Epithelial cell of esophagus (primary cell): Measurements from ENCODE around the gene EVI5.
A peak's percentile ranks its signal among the peaks of the same experiment; 100 is the strongest.
"Not testable (repeated sequence)": the region's sequence is repeated elsewhere in the genome, so short reads cannot be mapped to it uniquely, and the experiment has no call there.

Source experiments
- DNase-seq: peaks from one replicate; pipeline ENCODE4 v3.0.0; 2010; ENCODE audit warnings: low read depth
- H3K4me3 ChIP-seq: 2 replicates; pipeline ENCODE4 v1.5.1; 2011; ENCODE audit warnings: mild to moderate bottlenecking, low read length, control low read depth
- CTCF ChIP-seq: IDR thresholded peaks from 2 replicates; pipeline ENCODE4 v1.5.1; 2011; ENCODE audit warnings: low read depth, mild to moderate bottlenecking, low read length, control low read depth, inconsistent platforms; ENCODE audit not compliant: insufficient read depth; ENCODE audit errors: missing control alignments

Gene EVI5

GRCh38 chr1:92754000-92754718 is 30.7 kb downstream of the EVI5 start:
- TF ChIP-seq CTCF = no peak
- DNase-seq = peak; percentile 37
- H3K4me3 ChIP-seq = no peak overlapping the region

- H3K4me3 ChIP-seq = no peak overlapping the region
- TF ChIP-seq CTCF = no peak
- no peak for DNase-seq
Observed at GRCh38 chr1:92752719-92753118, 32.2 kb downstream of the EVI5 start.

- TF ChIP-seq CTCF = peak; percentile 91
- DNase-seq = peak; percentile 80
- no peak overlapping the region for H3K4me3 ChIP-seq
Observed at GRCh38 chr1:92749024-92749634, 35.8 kb downstream of the EVI5 start.

- H3K4me3 ChIP-seq = no peak overlapping the region
- no peak for DNase-seq
- no peak for TF ChIP-seq CTCF
Observed at GRCh38 chr1:92748138-92748537, 36.8 kb downstream of the EVI5 start.

GRCh38 chr1:92747735-92748134 is 37.2 kb downstream of the EVI5 start:
- no peak for DNase-seq
- TF ChIP-seq CTCF = no peak
- H3K4me3 ChIP-seq = no peak overlapping the region

GRCh38 chr1:92746255-92746654 is 38.7 kb downstream of the EVI5 start:
- not testable (repeated sequence) for H3K4me3 ChIP-seq, DNase-seq

- DNase-seq = no peak
- no peak for TF ChIP-seq CTCF
- no peak overlapping the region for H3K4me3 ChIP-seq
Observed at GRCh38 chr1:92743221-92743620, 41.7 kb downstream of the EVI5 start.
